Measurements from ENCODE around the gene FASTK.

- no peak for TF ChIP-seq GATA3 (IDR thresholded peaks at IDR 0.05; ENCODE audit: low read depth, low read length)
- no peak for TF ChIP-seq GATA2 (IDR thresholded peaks at IDR 0.05; ENCODE audit: low read depth, low read length)
These were observed 15.6 kb downstream of the FASTK start for GRCh38 chr7:151064993-151065392.

All from SH-SY5Y (cell line).